ENCODE results near the gene MT3.

MT3 gene

GRCh38 chr16:56632156-56632847 lies 43.0 kb downstream of the MT3 start, which contains the start of gene MT1M:
MT1M (plus strand) TSS chr16:56632659; CDS start chr16:56632732, 73 bp downstream.
- peak; percentile 23 for DNase-seq

GRCh38 chr16:56632848-56633365 lies 43.6 kb downstream of the MT3 start:
- no peak for DNase-seq

GRCh38 chr16:56633535-56633934 lies 44.2 kb downstream of the MT3 start:
- no peak for DNase-seq

- DNase-seq, result no peak
These were observed 45.5 kb downstream of the MT3 start for GRCh38 chr16:56634715-56635440.

GRCh38 chr16:56635441-56635967 lies 46.2 kb downstream of the MT3 start:
- peak; percentile 38 for DNase-seq

- DNase-seq, result peak; percentile 54
These were observed 47.5 kb downstream of the MT3 start for GRCh38 chr16:56636616-56637413.

GRCh38 chr16:56637814-56638750 lies 48.8 kb downstream of the MT3 start, which contains the start of gene MT1A:
MT1A (plus strand) TSS chr16:56638666; CDS start chr16:56638739, 73 bp downstream.
- peak; percentile 59 for DNase-seq

- DNase-seq, result peak; percentile 80
These were observed 49.7 kb downstream of the MT3 start for GRCh38 chr16:56639045-56639444.

GRCh38 chr16:56640076-56640475 lies 50.7 kb downstream of the MT3 start:
- no peak for DNase-seq
